PC-3 (cell line): ENCODE measurements around the gene DISC1.

Source experiments
- CTCF ChIP-seq: fragments of 300-600 bp; sonication (generic); conservative IDR thresholded peaks from 2 replicates; pipeline ENCODE4 v1.5.1; 2017; ENCODE audit warnings: antibody characterized with exemption, low read depth, mild to moderate bottlenecking, low read length
- EZH2 ChIP-seq: fragments of 300-600 bp; sonication (generic); IDR thresholded peaks from one replicate; pipeline ENCODE4 v1.6.1; 2017; ENCODE audit warnings: antibody characterized with exemption, mild to moderate bottlenecking, low read length; ENCODE audit not compliant: unreplicated experiment

GRCh38 chr1:231849981-231850380 lies 223.4 kb downstream of the DISC1 start:
- no peak for TF ChIP-seq CTCF
- TF ChIP-seq EZH2 = no peak
